Upper lobe of left lung (tissue), 6 donors: ENCODE measurements around the gene PRDM4. TPM values are rescaled to one million over a fixed set of nuclear protein-coding genes. Genes with fewer than 3 reads are reported as not detected.

Experiments used
- ATAC-seq, 2 donors: fragments of 200-7000 bp; cut with Tn5 transposase; one replicate each; pipeline ENCODE4 v1.9.1; 2022; ENCODE audit warnings: mild to moderate bottlenecking in 2 of 2, moderate library complexity in 2 of 2; ENCODE audit not compliant: low FRiP score in 2 of 2
- DNase-seq, 2 donors: peaks; one replicate each; pipeline ENCODE4 v3.0.0-alpha.2; 2019 to 2020
- H3K27ac ChIP-seq, 4 donors: fragments of 200-600 bp; sonication (generic); one replicate each; pipeline ENCODE4 v1.5.1; 2016 to 2019
- H3K27me3 ChIP-seq, 4 donors: fragments of 200-600 bp; sonication (generic); one replicate each; pipeline ENCODE4 v1.5.1; 2017 to 2019
- H3K36me3 ChIP-seq, 4 donors: fragments of 200-600 bp; sonication (generic); one replicate each; pipeline ENCODE4 v1.5.1; 2016 to 2019
- H3K4me1 ChIP-seq, 4 donors: fragments of 200-600 bp; sonication (generic); one replicate each; pipeline ENCODE4 v1.5.1; 2018 to 2019
- H3K4me3 ChIP-seq, 4 donors: fragments of 200-600 bp; sonication (generic); one replicate each; pipeline ENCODE4 v1.5.1; 2017 to 2019; ENCODE audit warnings: mild to moderate bottlenecking in 2 of 4, moderate library complexity in 1 of 4
- H3K9me3 ChIP-seq, 4 donors: fragments of 200-600 bp; sonication (generic); one replicate each; pipeline ENCODE4 v1.5.1; 2018 to 2019
- EP300 ChIP-seq, 4 donors: sonication (generic); formaldehyde crosslinking; IDR thresholded peaks; one replicate each; pipeline ENCODE4 v1.5.1; 2017; ENCODE audit warnings: antibody characterized with exemption in 4 of 4, control low read depth in 2 of 4
- POLR2A ChIP-seq, 4 donors: fragments of 450-650 bp; IDR thresholded peaks; one replicate each; pipeline ENCODE4 v1.5.1; 2016 to 2017; ENCODE audit warnings: antibody characterized with exemption in 4 of 4, mild to moderate bottlenecking in 2 of 4
- POLR2AphosphoS5 ChIP-seq, 2 donors: sonication (generic); formaldehyde crosslinking; IDR thresholded peaks; one replicate each; pipeline ENCODE4 v1.5.1; 2017; ENCODE audit warnings: antibody characterized with exemption in 2 of 2
- WGBS, 2 donors: methylation state at CpG; one replicate each; pipeline ENCODE4 v1.1.5; 2017 to 2018; 5-methylcytosine and 5-hydroxymethylcytosine counted together
- total RNA-seq, 6 donors: library from RNA; depleted of rRNA in 4 of 6; stranded (reverse); fragments of >200 nt in 4 of 6; gene quantifications; one replicate each; pipeline versions ENCODE4 v1.1.0 to v1.2.1, GENCODE V29; 2016 to 2021
- TF ChIP-seq, protein P1 (sequence below), 6 experiments: fragments of 450-650 bp in 4 of 6; fragments of 200-600 bp in 2 of 6; sonication (generic) in 2 of 6; IDR thresholded peaks; one replicate each; pipeline ENCODE4 v1.5.1; 2016 to 2019; ENCODE audit warnings: antibody characterized with exemption in 6 of 6
- donor health status: DM: no; HTN: no; CAD: no; lungs with moderate emphysema.
- donor health status: DM: no; HTN: yes; CAD: no; lungs with severe emphysema.

PRDM4 gene
- total RNA-seq, 6 donors from 2014 or later, result 23.5 to 40.2 (median 31.1) TPM

DNA sequence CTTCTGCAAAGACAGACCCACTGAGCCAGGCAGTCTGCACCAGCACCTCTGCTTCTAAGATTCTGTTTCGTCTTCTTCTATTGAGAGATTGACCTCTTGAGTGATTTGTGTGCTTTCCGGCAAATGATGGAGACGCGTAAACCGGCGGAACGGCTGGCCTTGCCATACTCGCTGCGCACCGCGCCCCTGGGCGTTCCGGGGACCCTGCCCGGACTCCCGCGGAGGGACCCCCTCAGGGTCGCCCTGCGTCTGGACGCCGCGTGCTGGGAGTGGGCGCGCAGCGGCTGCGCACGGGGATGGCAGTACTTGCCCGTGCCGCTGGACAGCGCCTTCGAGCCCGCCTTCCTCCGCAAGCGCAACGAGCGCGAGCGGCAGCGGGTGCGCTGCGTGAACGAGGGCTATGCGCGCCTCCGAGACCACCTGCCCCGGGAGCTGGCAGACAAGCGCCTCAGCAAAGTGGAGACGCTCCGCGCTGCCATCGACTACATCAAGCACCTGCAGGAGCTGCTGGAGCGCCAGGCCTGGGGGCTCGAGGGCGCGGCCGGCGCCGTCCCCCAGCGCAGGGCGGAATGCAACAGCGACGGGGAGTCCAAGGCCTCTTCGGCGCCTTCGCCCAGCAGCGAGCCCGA is 14.3 kb upstream of the PRDM4 start:
- peak in 1 of 2 donors; percentile 34 for ATAC-seq
- H3K27me3 ChIP-seq, result peaks cover 0 to 13% (median 9%) of the 10 kb centered on the region in 4 donors
- WGBS, 2 donors, result 5 to 8% methylated on average over 2 to 32 of the region's 66 CpGs
- no peaks in the 10 kb centered on the region for H3K9me3 ChIP-seq
- H3K36me3 ChIP-seq, result no peaks in the 10 kb centered on the region
- H3K27ac ChIP-seq, result no peak overlapping the region
- TF ChIP-seq, protein P1, sequence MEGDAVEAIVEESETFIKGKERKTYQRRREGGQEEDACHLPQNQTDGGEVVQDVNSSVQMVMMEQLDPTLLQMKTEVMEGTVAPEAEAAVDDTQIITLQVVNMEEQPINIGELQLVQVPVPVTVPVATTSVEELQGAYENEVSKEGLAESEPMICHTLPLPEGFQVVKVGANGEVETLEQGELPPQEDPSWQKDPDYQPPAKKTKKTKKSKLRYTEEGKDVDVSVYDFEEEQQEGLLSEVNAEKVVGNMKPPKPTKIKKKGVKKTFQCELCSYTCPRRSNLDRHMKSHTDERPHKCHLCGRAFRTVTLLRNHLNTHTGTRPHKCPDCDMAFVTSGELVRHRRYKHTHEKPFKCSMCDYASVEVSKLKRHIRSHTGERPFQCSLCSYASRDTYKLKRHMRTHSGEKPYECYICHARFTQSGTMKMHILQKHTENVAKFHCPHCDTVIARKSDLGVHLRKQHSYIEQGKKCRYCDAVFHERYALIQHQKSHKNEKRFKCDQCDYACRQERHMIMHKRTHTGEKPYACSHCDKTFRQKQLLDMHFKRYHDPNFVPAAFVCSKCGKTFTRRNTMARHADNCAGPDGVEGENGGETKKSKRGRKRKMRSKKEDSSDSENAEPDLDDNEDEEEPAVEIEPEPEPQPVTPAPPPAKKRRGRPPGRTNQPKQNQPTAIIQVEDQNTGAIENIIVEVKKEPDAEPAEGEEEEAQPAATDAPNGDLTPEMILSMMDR (IDR thresholded peaks at IDR 0.05), result peak in 2 of 6 experiments; percentile 8 to 15
- no peak for TF ChIP-seq POLR2AphosphoS5 (IDR thresholded peaks at IDR 0.05)
- peak overlapping the region in 3 of 4 donors; percentile 16 to 32 (median 26) for H3K4me3 ChIP-seq
- H3K4me1 ChIP-seq, result peaks cover 0 to 9% (median 6%) of the 10 kb centered on the region in 4 donors
- DNase-seq, result peak in 1 of 2 donors; percentile 85

DNA sequence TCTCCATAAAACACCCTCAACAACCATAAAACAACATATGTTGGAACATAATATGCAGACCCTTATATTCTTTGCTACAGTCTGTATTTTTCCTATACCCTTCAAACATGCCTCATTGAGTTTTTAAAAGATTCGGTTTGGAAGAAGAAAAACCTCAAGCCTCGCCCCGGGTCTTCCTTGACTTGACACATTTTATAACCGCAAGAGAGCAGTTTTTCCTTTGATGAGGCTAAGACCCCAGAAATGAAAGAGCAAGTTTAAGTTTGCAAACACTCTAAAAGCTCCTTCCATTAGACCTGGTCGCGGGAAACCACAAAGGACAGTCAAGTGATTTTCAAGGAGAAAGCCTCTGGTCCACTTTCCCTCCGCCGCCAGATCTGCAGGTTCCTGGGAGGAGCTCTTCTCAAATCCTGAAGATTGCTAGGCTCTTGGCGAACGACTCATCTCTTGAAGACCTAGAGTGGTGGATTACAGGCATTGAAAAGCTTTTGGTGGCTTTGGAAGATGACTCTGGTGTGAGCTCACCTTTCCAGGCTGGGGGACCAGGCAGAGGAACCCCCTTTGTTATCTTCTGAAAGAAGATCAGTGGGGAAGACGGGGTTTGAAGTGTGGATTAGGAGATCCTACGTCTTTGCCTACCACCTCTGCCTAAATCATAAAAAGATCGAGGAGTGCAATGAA is 13.6 kb upstream of the PRDM4 start, which contains the start of gene ASCL4:
TSS of gene ASCL4 (plus strand) at position 356 of the 681 bp plus-strand sequence. CDS start 515 bp downstream, outside the sequence.
- Histone ChIP-seq H3K9me3 (no peaks in the 10 kb centered on the region), H3K4me1 (peaks cover 0 to 9% (median 6%) of the 10 kb centered on the region in 4 donors), H3K4me3 (peak within 1 kb of the TSS in 3 of 4 donors; percentile 16 to 32 (median 26)), H3K36me3 (no peaks in the 10 kb centered on the region), H3K27me3 (peaks cover 0 to 13% (median 9%) of the 10 kb centered on the region in 4 donors), H3K27ac (no peak within 1 kb of the TSS)
- WGBS, 2 donors, result 28 to 41% methylated on average over 12 to 13 of the region's 13 CpGs
- no peak for DNase-seq
- TF ChIP-seq EP300 (IDR thresholded peaks at IDR 0.05) (no peak), POLR2A (IDR thresholded peaks at IDR 0.05) (no peak), POLR2AphosphoS5 (IDR thresholded peaks at IDR 0.05) (no peak)
- TF ChIP-seq, protein P1 (IDR thresholded peaks at IDR 0.05), result no peak
- no peak for ATAC-seq

DNA sequence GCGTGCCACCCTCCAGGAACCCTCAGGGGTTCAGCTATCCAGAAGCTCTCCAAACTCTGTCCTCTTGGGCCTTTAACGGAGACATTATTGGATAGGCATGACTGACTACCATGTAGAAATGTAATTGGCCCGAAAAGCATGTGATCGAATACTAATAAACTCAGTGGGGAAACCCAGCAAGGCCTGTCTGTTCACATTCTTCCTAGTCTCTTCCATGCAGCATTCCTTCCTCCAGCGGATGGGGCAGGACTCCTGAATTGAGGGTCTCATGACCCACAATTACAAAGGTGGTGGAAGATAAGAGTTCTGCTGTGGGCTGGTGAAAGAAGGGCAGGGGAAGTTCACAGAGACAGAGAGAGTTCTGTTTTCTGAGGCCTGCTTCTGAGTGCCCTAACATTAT is 6.5 kb upstream of the PRDM4 start:
- Histone ChIP-seq H3K4me1 (no peaks in the 10 kb centered on the region), H3K27ac (no peak overlapping the region), H3K4me3 (no peak overlapping the region), H3K9me3 (no peaks in the 10 kb centered on the region), H3K36me3 (no peaks in the 10 kb centered on the region), H3K27me3 (no peaks in the 10 kb centered on the region)
- no peak for TF ChIP-seq EP300 (IDR thresholded peaks at IDR 0.05)
- TF ChIP-seq POLR2AphosphoS5 (IDR thresholded peaks at IDR 0.05), result no peak
- TF ChIP-seq POLR2A (IDR thresholded peaks at IDR 0.05), result no peak
- TF ChIP-seq, protein P1 (IDR thresholded peaks at IDR 0.05), result no peak
- 82 to 88% methylated on average over 5 of the region's 5 CpGs for WGBS, 2 donors
- no peak for DNase-seq
- no peak for ATAC-seq

- Histone ChIP-seq H3K4me1 (peaks cover 4 to 6% (median 5%) of the 10 kb centered on the region in 4 donors), H3K27ac (no peak overlapping the region), H3K36me3 (no peaks in the 10 kb centered on the region), H3K4me3 (no peak overlapping the region), H3K27me3 (no peaks in the 10 kb centered on the region), H3K9me3 (no peaks in the 10 kb centered on the region)
- no peak for DNase-seq
- no peak for ATAC-seq
- WGBS, 2 donors, result 83 to 88% methylated on average over 1 of the region's 1 CpG
- TF ChIP-seq, protein P1 (IDR thresholded peaks at IDR 0.05), result no peak
- no peak for TF ChIP-seq EP300 (IDR thresholded peaks at IDR 0.05)
- TF ChIP-seq POLR2AphosphoS5 (IDR thresholded peaks at IDR 0.05), result no peak
- no peak for TF ChIP-seq POLR2A (IDR thresholded peaks at IDR 0.05)
These were observed 4.4 kb upstream of the PRDM4 start for GRCh38 chr12:107765316-107765715.
